B cell (primary cell): ENCODE measurements around the gene MAVS. TPM values are rescaled to one million over a fixed set of nuclear protein-coding genes. Genes with fewer than 3 reads are reported as not detected.

Experiments used
- ATAC-seq: fragments of 200-7000 bp; cut with Tn5 transposase; one replicate; pipeline ENCODE4 v1.10.0; 2021; ENCODE audit warnings: low read depth, mild to moderate bottlenecking, moderate number of reproducible peaks, moderate library complexity
- CTCF ChIA-PET: fragments of 350-600 bp; sonication (Branson Sonifier 250); formaldehyde crosslinking; loops from one replicate; lab custom pipeline; 2021; ENCODE audit warnings: antibody characterized with exemption, inconsistent platforms; lab: Charles Lee
- POLR2A ChIA-PET: fragments of 350-600 bp; sonication (Branson Sonifier 250); formaldehyde crosslinking; loops from one replicate; lab custom pipeline; 2021; ENCODE audit warnings: antibody characterized with exemption; lab: Charles Lee
- DNase-seq: peaks from one replicate; pipeline ENCODE4 v3.0.0; 2013
- H2AFZ ChIP-seq: 2 replicates; pipeline ENCODE4 v1.6.1; 2012; ENCODE audit warnings: mild to moderate bottlenecking, low read depth, low read length; ENCODE audit not compliant: insufficient read depth, poor library complexity, severe bottlenecking
- H3K27ac ChIP-seq, 2 donors: 1 replicate in 1 of 2; 2 replicates in 1 of 2; pipeline ENCODE4 v1.5.1; 2012 to 2013; ENCODE audit warnings: low read length in 2 of 2, mild to moderate bottlenecking in 2 of 2, moderate library complexity in 1 of 2
- H3K27me3 ChIP-seq, 4 experiments: fragments of 200-600 bp in 1 of 4; sonication (generic) in 1 of 4; replicated peaks in 1 of 4; 1 replicate in 2 of 4; 2 replicates in 2 of 4; pipeline versions ENCODE4 v1.6.1 to v1.7.0; 2013 to 2016; ENCODE audit warnings: low read length in 3 of 4, mild to moderate bottlenecking in 2 of 4, mixed read lengths in 1 of 4, moderate library complexity in 1 of 4; ENCODE audit not compliant: insufficient read depth in 4 of 4, control insufficient read depth in 3 of 4; ENCODE audit errors: control extremely low read depth in 1 of 4
- H3K36me3 ChIP-seq, 2 experiments: replicated peaks in 1 of 2; 1 replicate in 1 of 2; 2 replicates in 1 of 2; pipeline versions ENCODE4 v1.6.1 to v1.7.1; 2013; ENCODE audit warnings: low read length in 1 of 2; ENCODE audit not compliant: insufficient read depth in 2 of 2, control insufficient read depth in 1 of 2; ENCODE audit errors: control extremely low read depth in 1 of 2, extremely low read depth in 1 of 2
- H3K4me1 ChIP-seq, 2 donors: fragments of 200-600 bp in 1 of 2; sonication (generic) in 1 of 2; 1 replicate in 1 of 2; 2 replicates in 1 of 2; pipeline versions ENCODE4 v1.5.1 to v1.6.1; 2013 to 2017; ENCODE audit warnings: low read length in 2 of 2; ENCODE audit not compliant: control insufficient read depth in 2 of 2, insufficient read depth in 2 of 2
- H3K4me2 ChIP-seq: replicated peaks from 2 replicates; pipeline ENCODE3; 2012; ENCODE audit warnings: mild to moderate bottlenecking, low read depth, low read length; ENCODE audit not compliant: poor library complexity, severe bottlenecking
- H3K4me3 ChIP-seq, 5 experiments: fragments of 200-600 bp in 1 of 5; sonication (generic) in 1 of 5; 1 replicate in 3 of 5; 2 replicates in 2 of 5; pipeline versions ENCODE4 v1.5.1 to v1.7.0; 2011 to 2016; ENCODE audit warnings: low read length in 4 of 5, mild to moderate bottlenecking in 4 of 5, low read depth in 2 of 5, control low read depth in 1 of 5, moderate library complexity in 1 of 5; ENCODE audit not compliant: insufficient read depth in 1 of 5; ENCODE audit errors: control extremely low read depth in 1 of 5, extremely low read depth in 1 of 5
- H3K79me2 ChIP-seq: fragments of 200-600 bp; sonication (generic); one replicate; pipeline ENCODE4 v1.6.0; 2016; ENCODE audit warnings: low read length; ENCODE audit not compliant: control insufficient read depth, insufficient read depth
- H3K9ac ChIP-seq: fragments of 200-600 bp; sonication (generic); 2 replicates; pipeline ENCODE4 v1.6.1; 2017; ENCODE audit warnings: mild to moderate bottlenecking, low read length, moderate library complexity
- H3K9me3 ChIP-seq, 3 donors: one replicate each; pipeline versions ENCODE4 v1.6.1 to v1.7.1; 2013; ENCODE audit warnings: low read length in 2 of 3; ENCODE audit not compliant: control insufficient read depth in 2 of 3, insufficient read depth in 1 of 3; ENCODE audit errors: control extremely low read depth in 1 of 3
- H4K20me1 ChIP-seq: 2 replicates; pipeline ENCODE4 v1.6.0; 2012; ENCODE audit warnings: mild to moderate bottlenecking, low read length; ENCODE audit not compliant: insufficient read depth, control insufficient read depth, poor library complexity, severe bottlenecking
- H3K27ac Mint-ChIP-seq: one replicate; pipeline ENCODE4 v1.8.0; 2021; ENCODE audit warnings: mixed read lengths
- H3K27me3 Mint-ChIP-seq: one replicate; pipeline ENCODE4 v1.8.0; 2021; ENCODE audit warnings: mixed read lengths
- H3K4me1 Mint-ChIP-seq: one replicate; pipeline ENCODE4 v1.8.0; 2021; ENCODE audit warnings: mixed read lengths
- H3K4me3 Mint-ChIP-seq: one replicate; pipeline ENCODE4 v1.8.0; 2021; ENCODE audit warnings: mixed read lengths
- H3K9me3 Mint-ChIP-seq: one replicate; pipeline ENCODE4 v1.8.0; 2022; ENCODE audit warnings: mixed read lengths; ENCODE audit not compliant: insufficient read depth
- CTCF ChIP-seq: fragments of 200-600 bp; IDR thresholded peaks from one replicate; pipeline ENCODE4 v1.8.0; 2022; ENCODE audit warnings: antibody characterized with exemption, mild to moderate bottlenecking
- EZH2 ChIP-seq: IDR thresholded peaks from 2 replicates; pipeline ENCODE4 v1.6.1; 2012; ENCODE audit warnings: borderline replicate concordance, low read depth, mild to moderate bottlenecking, moderate library complexity, low read length; ENCODE audit not compliant: insufficient read depth, poor library complexity, severe bottlenecking
- WGBS: methylation state at CpG from one replicate; pipeline ENCODE4 v1.1.5; 2013; ENCODE audit warnings: missing lambda C conversion rate; ENCODE audit not compliant: insufficient coverage; 5-methylcytosine and 5-hydroxymethylcytosine counted together
- intact Hi-C: fragments of 100-400 bp; cut with micrococcal nuclease; formaldehyde crosslinking; loops from one replicate; pipeline ENCODE4 v1.10.0; 2022
- polyA plus RNA-seq: library from polyadenylated mRNA; depleted of rRNA; stranded (reverse); fragments of >200 nt; gene quantifications from 2 replicates; pipeline ENCODE4 v1.2.3, GENCODE V29; 2012
- total RNA-seq, 2 donors: library from RNA; stranded (reverse); fragments of 120-200 nt in 1 of 2; gene quantifications; 1 replicate in 1 of 2; 2 replicates in 1 of 2; pipeline versions ENCODE4 v1.2.3 to v1.2.4, GENCODE V29; 2013 to 2022

The MAVS gene
- total and polyA plus RNA-seq, 2 donors (not counting 1 experiment from before 2014, with no cell fraction given) = 17.2 to 52.2 TPM

GRCh38 chr20:3873507-3873906, 26.9 kb downstream of the MAVS start:
- intact Hi-C loops = no loop called here
- H3K9me3 Mint-ChIP-seq = no peaks in the 10 kb centered on the region
- no peak for DNase-seq
- H4K20me1 ChIP-seq = peaks cover 17% of the 10 kb centered on the region
- no peak overlapping the region for H3K4me2 ChIP-seq
- no peak for TF ChIP-seq CTCF
- TF ChIP-seq EZH2 = no peak
- H3K36me3 ChIP-seq = peaks cover 0 to 25% of the 10 kb centered on the region in 2 experiments
- POLR2A ChIA-PET = no interaction called here
- H3K4me1 Mint-ChIP-seq = peaks cover 18% of the 10 kb centered on the region
- no peak overlapping the region for H2AFZ ChIP-seq
- H3K9ac ChIP-seq = no peak overlapping the region
- H3K9me3 ChIP-seq = no peaks in the 10 kb centered on the region
- no peaks in the 10 kb centered on the region for H3K27me3 ChIP-seq
- WGBS = 94% methylated on average over 3 of the region's 5 CpGs
- H3K27me3 Mint-ChIP-seq = no peaks in the 10 kb centered on the region
- H3K27ac Mint-ChIP-seq = no peak overlapping the region
- H3K27ac ChIP-seq = no peak overlapping the region
- CTCF ChIA-PET = interaction anchor here (1.3 kb wide), 1 partner anchor 87 kb away, joined by 3 read pairs; the partner anchor contains the start of gene CENPB
- H3K4me1 ChIP-seq = no peaks in the 10 kb centered on the region
- H3K79me2 ChIP-seq = peaks cover 18% of the 10 kb centered on the region
- H3K4me3 Mint-ChIP-seq = no peak overlapping the region
- H3K4me3 ChIP-seq = no peak overlapping the region
- ATAC-seq = no peak

- Histone ChIP-seq H3K27me3 (no peaks in the 10 kb centered on the region), H4K20me1 (peaks cover 17% of the 10 kb centered on the region), H3K9ac (no peak overlapping the region), H3K4me3 (no peak overlapping the region), H3K36me3 (peaks cover 0 to 25% of the 10 kb centered on the region in 2 experiments), H3K4me1 (no peaks in the 10 kb centered on the region), H2AFZ (no peak overlapping the region), H3K9me3 (no peaks in the 10 kb centered on the region), H3K27ac (no peak overlapping the region), H3K79me2 (peaks cover 18% of the 10 kb centered on the region), H3K4me2 (no peak overlapping the region)
- ATAC-seq (no peak), DNase-seq (no peak)
- 93% methylated on average over 3 of the region's 3 CpGs for WGBS
- intact Hi-C loops = no loop called here
- no peak overlapping the region for H3K27ac Mint-ChIP-seq
- TF ChIP-seq EZH2 (no peak), CTCF (no peak)
- H3K4me3 Mint-ChIP-seq = no peak overlapping the region
- ChIA-PET CTCF (interaction anchor here (1.3 kb wide), 1 partner anchor 88 kb away, joined by 3 read pairs; the partner anchor contains the start of gene CENPB), POLR2A (no interaction called here)
- H3K4me1 Mint-ChIP-seq = peaks cover 18% of the 10 kb centered on the region
- H3K9me3 Mint-ChIP-seq = no peaks in the 10 kb centered on the region
- H3K27me3 Mint-ChIP-seq = no peaks in the 10 kb centered on the region
These were observed 27.7 kb downstream of the MAVS start for GRCh38 chr20:3874194-3874844.
